ENCODE data around the gene CD27. TPM values are rescaled to one million over a fixed set of nuclear protein-coding genes. Genes with fewer than 3 reads are reported as not detected.

CD27 gene
- total RNA-seq, 4 donors from 2014 or later: 0.44 to 0.63 TPM; not detected in 2

DNA sequence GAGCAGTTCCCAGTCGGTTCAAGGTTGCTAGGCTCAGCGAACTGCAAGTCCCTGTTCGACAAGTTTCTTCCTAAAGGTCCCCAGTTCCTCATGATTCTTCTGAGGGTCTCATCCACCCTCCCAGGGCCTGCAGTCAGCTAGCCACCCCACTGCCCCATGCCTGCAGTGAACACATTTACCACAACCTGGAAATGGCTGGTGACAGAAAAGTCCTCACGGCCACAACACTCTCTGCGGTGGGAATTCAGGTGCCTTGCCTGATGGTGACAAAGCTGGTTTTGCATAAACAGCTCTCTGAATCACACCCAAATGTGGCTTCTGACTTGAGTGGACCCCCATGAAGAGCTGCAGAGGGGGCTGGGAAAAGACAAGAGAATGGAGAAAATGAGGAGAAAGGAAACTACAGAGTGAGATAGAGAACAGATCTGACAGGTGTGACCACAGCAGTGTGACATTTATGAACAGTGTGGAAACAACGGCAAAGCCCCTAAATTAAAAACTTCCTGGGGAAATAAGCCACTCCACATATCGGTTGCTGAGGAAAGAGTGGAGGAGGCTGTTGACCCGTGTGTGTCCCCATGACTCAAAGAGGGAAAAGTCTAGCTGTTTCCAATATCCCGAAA, 1.3 kb upstream of the CD27 start:
- DNase-seq (ENCODE audit: low spot score in 2 of 2): no peak
- peaks cover 0 to 90% (median 0%) of the 10 kb centered on the region in 3 donors for H3K36me3 ChIP-seq
- H3K27ac ChIP-seq: peak overlapping the region in 1 of 4 donors; percentile 56
- H3K9me3 ChIP-seq: no peaks in the 10 kb centered on the region
- no peak overlapping the region for H3K4me3 ChIP-seq
- no peak for TF ChIP-seq POLR2A (IDR thresholded peaks at IDR 0.05)
- no peak for TF ChIP-seq EP300 (IDR thresholded peaks at IDR 0.05)
- TF ChIP-seq, protein P1, sequence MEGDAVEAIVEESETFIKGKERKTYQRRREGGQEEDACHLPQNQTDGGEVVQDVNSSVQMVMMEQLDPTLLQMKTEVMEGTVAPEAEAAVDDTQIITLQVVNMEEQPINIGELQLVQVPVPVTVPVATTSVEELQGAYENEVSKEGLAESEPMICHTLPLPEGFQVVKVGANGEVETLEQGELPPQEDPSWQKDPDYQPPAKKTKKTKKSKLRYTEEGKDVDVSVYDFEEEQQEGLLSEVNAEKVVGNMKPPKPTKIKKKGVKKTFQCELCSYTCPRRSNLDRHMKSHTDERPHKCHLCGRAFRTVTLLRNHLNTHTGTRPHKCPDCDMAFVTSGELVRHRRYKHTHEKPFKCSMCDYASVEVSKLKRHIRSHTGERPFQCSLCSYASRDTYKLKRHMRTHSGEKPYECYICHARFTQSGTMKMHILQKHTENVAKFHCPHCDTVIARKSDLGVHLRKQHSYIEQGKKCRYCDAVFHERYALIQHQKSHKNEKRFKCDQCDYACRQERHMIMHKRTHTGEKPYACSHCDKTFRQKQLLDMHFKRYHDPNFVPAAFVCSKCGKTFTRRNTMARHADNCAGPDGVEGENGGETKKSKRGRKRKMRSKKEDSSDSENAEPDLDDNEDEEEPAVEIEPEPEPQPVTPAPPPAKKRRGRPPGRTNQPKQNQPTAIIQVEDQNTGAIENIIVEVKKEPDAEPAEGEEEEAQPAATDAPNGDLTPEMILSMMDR (IDR thresholded peaks at IDR 0.05): no peak
- H3K27me3 ChIP-seq: no peaks in the 10 kb centered on the region
- no peaks in the 10 kb centered on the region for H3K4me1 ChIP-seq
- 58 to 65% methylated on average over 8 to 9 of the region's 9 CpGs for WGBS, 2 donors

DNA sequence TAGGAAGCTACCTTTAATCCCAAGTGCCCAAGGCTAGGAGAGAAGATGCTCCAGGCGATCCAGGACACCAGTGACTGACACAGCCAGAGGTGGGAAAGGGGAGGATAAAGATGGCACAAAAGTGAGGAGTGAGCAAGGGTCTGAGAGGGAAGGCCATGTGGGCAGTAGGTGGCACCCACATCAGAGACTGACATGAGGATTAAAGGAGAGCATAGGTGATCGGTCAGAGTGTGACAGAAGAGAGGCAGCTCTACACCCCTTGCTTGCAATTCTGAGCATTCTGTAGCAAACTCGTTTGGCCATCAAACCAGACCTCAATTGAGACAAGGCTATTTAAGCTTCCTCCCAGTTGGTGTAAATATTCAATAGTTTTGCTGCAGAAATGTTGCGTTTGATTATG, 724 bp upstream of the CD27 start:
- DNase-seq (ENCODE audit: low spot score in 2 of 2): no peak
- H3K4me3 ChIP-seq: peak overlapping the region in 1 of 4 donors; percentile 40
- no peaks in the 10 kb centered on the region for H3K27me3 ChIP-seq
- 75 to 79% methylated on average over 4 of the region's 4 CpGs for WGBS, 2 donors
- no peaks in the 10 kb centered on the region for H3K9me3 ChIP-seq
- TF ChIP-seq EP300 (IDR thresholded peaks at IDR 0.05): no peak
- TF ChIP-seq POLR2A (IDR thresholded peaks at IDR 0.05): no peak
- no peaks in the 10 kb centered on the region for H3K4me1 ChIP-seq
- H3K36me3 ChIP-seq: peaks cover 0 to 90% (median 0%) of the 10 kb centered on the region in 3 donors
- peak overlapping the region in 1 of 4 donors; percentile 32 for H3K27ac ChIP-seq

DNA sequence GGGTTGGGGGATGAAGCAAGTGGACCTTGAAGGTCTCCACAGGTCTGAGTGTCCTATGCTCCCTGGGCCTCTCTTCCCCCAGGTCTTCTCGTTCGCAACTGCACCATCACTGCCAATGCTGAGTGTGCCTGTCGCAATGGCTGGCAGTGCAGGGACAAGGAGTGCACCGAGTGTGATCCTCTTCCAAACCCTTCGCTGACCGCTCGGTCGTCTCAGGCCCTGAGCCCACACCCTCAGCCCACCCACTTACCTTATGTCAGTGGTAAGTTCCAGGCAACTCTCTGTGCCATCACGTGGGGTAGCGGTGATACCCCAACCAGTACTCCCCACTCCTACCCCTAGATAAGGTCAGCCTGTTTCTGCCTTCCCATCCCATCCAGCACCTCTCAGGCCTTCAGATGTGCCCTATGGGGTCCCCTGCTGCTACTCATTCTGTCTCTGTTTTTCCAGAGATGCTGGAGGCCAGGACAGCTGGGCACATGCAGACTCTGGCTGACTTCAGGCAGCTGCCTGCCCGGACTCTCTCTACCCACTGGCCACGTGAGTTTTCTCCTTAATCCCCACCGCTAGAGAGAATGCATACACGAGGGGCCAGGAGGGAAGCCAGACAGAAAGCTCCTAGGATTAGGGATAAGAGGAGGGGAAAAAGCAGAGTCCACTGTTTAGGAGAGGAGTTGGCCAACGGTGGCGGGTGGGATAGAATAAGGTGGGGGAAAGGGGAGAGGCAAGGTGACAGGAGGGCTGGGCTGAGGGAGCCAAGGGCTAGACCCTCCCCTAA, 5.5 kb downstream of the CD27 start:
- TF ChIP-seq, protein P1 (IDR thresholded peaks at IDR 0.05): no peak
- Histone ChIP-seq H3K27me3 (no peaks in the 10 kb centered on the region), H3K4me1 (peaks cover 0 to 28% (median 21%) of the 10 kb centered on the region in 4 donors), H3K4me3 (peak overlapping the region; percentile 39 to 76 (median 62)), H3K36me3 (peaks cover 0 to 48% (median 0%) of the 10 kb centered on the region in 3 donors), H3K27ac (peak overlapping the region; percentile 88 to 99 (median 92)), H3K9me3 (no peaks in the 10 kb centered on the region)
- DNase-seq (ENCODE audit: low spot score in 2 of 2): no peak
- WGBS, 2 donors: 60 to 64% methylated on average over 16 of the region's 16 CpGs

DNA sequence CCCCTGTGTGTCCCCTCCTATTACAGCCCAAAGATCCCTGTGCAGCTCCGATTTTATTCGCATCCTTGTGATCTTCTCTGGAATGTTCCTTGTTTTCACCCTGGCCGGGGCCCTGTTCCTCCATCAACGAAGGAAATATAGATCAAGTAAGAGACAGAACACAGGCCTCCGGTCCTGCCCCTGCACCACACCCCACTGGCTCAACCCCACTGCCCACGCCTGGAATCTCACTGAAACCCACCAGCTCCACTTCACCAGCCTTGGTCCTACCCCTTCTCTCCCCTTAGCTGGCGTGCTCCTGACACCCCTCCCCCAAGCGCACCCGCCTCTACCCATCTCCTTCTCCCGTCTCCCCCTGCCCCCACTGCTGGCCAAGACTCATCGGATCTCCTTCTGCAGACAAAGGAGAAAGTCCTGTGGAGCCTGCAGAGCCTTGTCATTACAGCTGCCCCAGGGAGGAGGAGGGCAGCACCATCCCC, 6.2 kb downstream of the CD27 start:
- DNase-seq (ENCODE audit: low spot score in 2 of 2): peak in 1 of 2 donors; percentile 18
- no peak for TF ChIP-seq EP300 (IDR thresholded peaks at IDR 0.05)
- TF ChIP-seq, protein P1 (IDR thresholded peaks at IDR 0.05): no peak
- Histone ChIP-seq H3K36me3 (peaks cover 0 to 43% (median 0%) of the 10 kb centered on the region in 3 donors), H3K27me3 (no peaks in the 10 kb centered on the region), H3K27ac (peak overlapping the region; percentile 88 to 99 (median 92)), H3K9me3 (no peaks in the 10 kb centered on the region), H3K4me3 (peak overlapping the region; percentile 39 to 76 (median 62)), H3K4me1 (peaks cover 0 to 28% (median 21%) of the 10 kb centered on the region in 4 donors)
- WGBS, 2 donors: 5 to 6% methylated on average over 11 of the region's 11 CpGs

DNA sequence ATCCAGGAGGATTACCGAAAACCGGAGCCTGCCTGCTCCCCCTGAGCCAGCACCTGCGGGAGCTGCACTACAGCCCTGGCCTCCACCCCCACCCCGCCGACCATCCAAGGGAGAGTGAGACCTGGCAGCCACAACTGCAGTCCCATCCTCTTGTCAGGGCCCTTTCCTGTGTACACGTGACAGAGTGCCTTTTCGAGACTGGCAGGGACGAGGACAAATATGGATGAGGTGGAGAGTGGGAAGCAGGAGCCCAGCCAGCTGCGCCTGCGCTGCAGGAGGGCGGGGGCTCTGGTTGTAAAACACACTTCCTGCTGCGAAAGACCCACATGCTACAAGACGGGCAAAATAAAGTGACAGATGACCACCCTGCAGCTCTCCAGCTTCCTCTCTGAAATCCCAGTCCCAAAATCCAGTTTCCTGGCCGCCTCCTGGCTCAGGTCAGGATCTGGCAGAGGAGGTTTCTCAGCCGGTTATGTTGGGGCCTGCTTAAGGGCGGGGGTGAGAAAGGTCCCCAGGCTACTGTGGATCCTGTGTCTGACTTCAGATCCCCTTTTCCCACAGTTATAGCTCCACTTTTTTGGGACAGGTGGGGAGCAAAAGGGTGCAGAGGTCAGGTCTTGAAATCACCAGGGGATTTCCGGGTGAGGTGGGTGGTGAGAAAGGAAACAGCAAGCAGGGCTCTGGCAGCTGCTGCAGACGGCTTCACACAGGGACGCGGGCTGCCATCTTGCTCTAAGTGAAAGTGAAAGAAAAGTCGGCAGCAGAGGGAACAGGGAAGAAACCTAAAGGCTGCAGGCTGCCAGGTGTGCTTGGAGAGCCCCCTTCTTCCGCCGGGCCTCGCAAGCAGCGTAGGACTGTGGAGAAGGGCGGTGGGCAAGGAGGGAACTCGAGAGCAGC, 6.8 kb downstream of the CD27 start, which contains the start of gene TAPBPL:
TAPBPL (plus strand) TSS at position 695 of the 897 bp plus-strand sequence. CDS start 207 bp downstream, outside the sequence.
- H3K4me1 ChIP-seq: peaks cover 0 to 28% (median 21%) of the 10 kb centered on the region in 4 donors
- H3K4me3 ChIP-seq: peak within 1 kb of the TSS; percentile 39 to 76 (median 62)
- H3K27me3 ChIP-seq: no peaks in the 10 kb centered on the region
- H3K27ac ChIP-seq: peak within 1 kb of the TSS; percentile 88 to 99 (median 92)
- TF ChIP-seq, protein P1 (IDR thresholded peaks at IDR 0.05): peak in 1 of 5 experiments; percentile 15
- TF ChIP-seq EP300 (IDR thresholded peaks at IDR 0.05): peak in 1 of 2 donors; percentile 93
- peak; percentile 56 to 80 for TF ChIP-seq POLR2A (IDR thresholded peaks at IDR 0.05)
- DNase-seq (ENCODE audit: low spot score in 2 of 2): peak; percentile 80 to 84
- peaks cover 0 to 40% (median 0%) of the 10 kb centered on the region in 3 donors for H3K36me3 ChIP-seq
- 1 to 2% methylated on average over 26 to 27 of the region's 27 CpGs for WGBS, 2 donors
- no peaks in the 10 kb centered on the region for H3K9me3 ChIP-seq

Data from tibial nerve (tissue), 4 donors.